ENCODE results near the gene CCDC57. TPM values are rescaled to one million over a fixed set of nuclear protein-coding genes. Genes with fewer than 3 reads are reported as not detected.
A peak's percentile ranks its signal among the peaks of the same experiment; 100 is the strongest.

CCDC57 gene
- total and polyA plus RNA-seq, 9 of the 15 experiments (the other 6 are each of a cell fraction or from before 2014, with no cell fraction given), result 0.83 to 36.2 (median 13.6) TPM

DNA sequence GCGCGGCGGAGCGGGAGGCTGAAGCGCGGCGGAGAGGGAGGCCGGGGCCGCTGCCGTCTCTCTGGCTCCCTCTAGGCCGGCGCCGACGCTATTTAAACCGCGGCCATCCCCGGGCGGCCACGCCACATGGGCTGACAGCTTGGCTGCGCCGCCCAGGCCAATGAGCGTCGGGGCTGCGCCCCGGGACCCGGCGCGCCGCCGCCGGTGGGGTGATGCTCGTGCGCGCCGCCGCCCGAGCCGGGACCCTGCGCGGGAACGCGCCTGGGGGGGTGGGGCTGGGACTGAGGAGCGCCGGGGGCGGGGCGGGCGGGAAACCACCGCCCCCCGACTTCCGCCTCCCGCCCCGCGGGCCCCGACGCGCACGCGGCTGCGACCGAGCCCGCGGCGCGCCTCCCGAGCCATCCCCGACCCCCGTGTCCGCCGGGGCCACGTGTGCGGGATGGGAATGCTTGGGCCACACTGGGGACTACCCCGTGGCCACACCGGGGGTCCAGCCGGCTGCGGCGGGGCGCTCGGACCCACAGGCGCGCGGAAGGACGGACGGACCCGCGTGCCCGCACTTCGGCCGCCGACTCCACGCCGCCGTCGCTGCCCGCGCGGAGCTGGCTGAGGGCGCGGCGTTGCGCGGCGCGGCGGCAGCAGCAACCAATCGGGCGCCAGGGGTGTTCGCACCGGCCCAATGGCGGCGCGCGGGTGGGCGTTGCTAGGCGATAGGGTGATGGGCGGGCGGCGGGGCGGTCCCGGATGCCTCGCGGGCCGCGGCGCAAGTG, 114.3 kb downstream of the CCDC57 start, which contains the start of gene FASN (continued):
- TF ChIP-seq SRF (CRISPR knock-in tag; IDR thresholded peaks at IDR 0.05) (no peak), MEIS2 (IDR thresholded peaks at IDR 0.05; ENCODE audit: partially characterized antibody) (peak; percentile 63), SAFB2 (IDR thresholded peaks at IDR 0.05; ENCODE audit: borderline replicate concordance, low read depth, low read length, severe bottlenecking) (no peak), JUN (IDR thresholded peaks at IDR 0.05; ENCODE audit: borderline replicate concordance, low read depth, low read length) (peak; percentile 24; the same call in 1 of the 2 replicates), JUN (CRISPR knock-in tag; IDR thresholded peaks at IDR 0.05; ENCODE audit: borderline replicate concordance) (no peak), SREBF2 (CRISPR knock-in tag; IDR thresholded peaks at IDR 0.05) (no peak), YY1 (IDR thresholded peaks at IDR 0.05; ENCODE audit: borderline replicate concordance in 1 of 3, control insufficient read depth in 1 of 3, extremely low read depth in 1 of 3, insufficient read depth in 3 of 3, insufficient read length in 1 of 3, insufficient replicate concordance in 2 of 3, low read depth in 1 of 3, low read length in 2 of 3) (peak; percentile 60 to 93 (median 89)), ATF1 (CRISPR knock-in tag; IDR thresholded peaks at IDR 0.05) (0 out of 2 replicates have a peak, but pooled peaks have one; percentile 17), ATF1 (tag; IDR thresholded peaks at IDR 0.05) (no peak), ZNF224 (CRISPR knock-in tag; IDR thresholded peaks at IDR 0.05) (no peak), RFX7 (CRISPR knock-in tag; IDR thresholded peaks at IDR 0.05) (no peak), TAF7 (tag; IDR thresholded peaks at IDR 0.05) (no peak), ZNF644 (tag; IDR thresholded peaks at IDR 0.05; ENCODE audit: low read depth) (peak; percentile 96; the same call in 1 of the 2 replicates), NR2F6 (CRISPR knock-in tag; IDR thresholded peaks at IDR 0.05) (no peak)
- TF ChIP-seq, protein P1, sequence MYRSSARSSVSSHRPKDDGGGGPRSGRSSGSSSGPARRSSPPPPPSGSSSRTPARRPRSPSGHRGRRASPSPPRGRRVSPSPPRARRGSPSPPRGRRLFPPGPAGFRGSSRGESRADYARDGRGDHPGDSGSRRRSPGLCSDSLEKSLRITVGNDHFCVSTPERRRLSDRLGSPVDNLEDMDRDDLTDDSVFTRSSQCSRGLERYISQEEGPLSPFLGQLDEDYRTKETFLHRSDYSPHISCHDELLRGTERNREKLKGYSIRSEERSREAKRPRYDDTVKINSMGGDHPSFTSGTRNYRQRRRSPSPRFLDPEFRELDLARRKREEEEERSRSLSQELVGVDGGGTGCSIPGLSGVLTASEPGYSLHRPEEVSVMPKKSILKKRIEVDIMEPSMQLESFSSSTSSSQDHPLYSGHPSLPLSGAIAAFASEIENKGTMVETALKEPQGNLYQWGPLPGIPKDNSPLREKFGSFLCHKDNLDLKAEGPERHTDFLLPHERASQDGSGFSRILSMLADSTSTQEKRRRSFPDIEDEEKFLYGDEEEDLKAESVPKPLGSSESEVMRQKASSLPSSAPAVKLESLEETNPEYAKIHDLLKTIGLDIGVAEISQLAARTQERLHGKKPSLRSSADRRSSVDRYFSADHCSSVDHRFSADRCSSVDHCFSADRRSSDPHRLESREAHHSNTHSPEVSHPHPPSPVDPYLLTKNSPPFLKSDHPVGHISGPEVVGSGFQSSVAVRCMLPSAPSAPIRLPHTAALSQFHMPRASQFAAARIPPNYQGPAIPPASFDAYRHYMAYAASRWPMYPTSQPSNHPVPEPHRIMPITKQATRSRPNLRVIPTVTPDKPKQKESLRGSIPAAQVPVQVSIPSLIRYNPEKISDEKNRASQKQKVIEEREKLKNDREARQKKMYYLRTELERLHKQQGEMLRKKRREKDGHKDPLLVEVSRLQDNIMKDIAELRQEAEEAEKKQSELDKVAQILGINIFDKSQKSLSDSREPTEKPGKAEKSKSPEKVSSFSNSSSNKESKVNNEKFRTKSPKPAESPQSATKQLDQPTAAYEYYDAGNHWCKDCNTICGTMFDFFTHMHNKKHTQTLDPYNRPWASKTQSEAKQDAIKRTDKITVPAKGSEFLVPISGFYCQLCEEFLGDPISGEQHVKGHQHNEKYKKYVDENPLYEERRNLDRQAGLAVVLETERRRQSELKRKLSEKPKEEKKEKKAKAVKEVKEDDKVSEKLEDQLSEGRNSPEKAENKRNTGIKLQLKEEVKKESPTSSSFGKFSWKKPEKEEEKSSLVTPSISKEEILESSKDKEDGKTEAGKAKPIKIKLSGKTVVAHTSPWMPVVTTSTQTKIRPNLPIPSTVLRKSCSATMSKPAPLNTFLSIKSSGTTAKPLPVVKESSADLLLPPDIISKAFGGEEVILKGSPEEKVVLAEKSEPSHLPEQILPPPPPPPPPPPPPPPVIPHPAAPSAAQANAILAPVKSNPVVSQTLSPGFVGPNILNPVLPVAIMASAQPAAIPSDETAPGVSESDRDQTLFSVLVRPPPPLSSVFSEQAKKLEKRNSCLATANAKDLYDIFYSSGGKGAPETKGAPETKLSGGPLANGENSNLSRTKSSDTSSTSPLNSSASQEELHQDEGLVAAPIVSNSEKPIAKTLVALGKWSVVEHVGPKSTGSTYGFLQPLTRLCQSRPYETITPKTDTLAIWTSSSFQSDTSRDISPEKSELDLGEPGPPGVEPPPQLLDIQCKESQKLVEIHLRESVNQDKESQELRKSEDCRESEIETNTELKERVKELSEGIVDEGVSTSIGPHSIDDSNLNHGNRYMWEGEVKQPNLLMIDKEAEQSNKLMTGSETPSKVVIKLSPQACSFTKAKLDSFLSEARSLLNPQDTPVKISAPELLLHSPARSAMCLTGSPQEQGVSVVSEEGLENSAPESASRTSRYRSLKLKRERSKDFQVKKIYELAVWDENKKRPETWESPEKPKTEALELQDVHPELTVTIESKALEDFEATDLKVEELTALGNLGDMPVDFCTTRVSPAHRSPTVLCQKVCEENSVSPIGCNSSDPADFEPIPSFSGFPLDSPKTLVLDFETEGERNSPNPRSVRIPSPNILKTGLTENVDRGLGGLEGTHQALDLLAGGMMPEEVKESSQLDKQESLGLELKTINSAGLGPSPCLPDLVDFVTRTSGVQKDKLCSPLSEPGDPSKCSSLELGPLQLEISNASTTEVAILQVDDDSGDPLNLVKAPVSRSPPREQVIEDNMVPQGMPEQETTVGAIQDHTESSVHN (IDR thresholded peaks at IDR 0.05; ENCODE audit: borderline replicate concordance in 1 of 2, low read depth in 1 of 2), result no peak
- TF ChIP-seq, protein P2, sequence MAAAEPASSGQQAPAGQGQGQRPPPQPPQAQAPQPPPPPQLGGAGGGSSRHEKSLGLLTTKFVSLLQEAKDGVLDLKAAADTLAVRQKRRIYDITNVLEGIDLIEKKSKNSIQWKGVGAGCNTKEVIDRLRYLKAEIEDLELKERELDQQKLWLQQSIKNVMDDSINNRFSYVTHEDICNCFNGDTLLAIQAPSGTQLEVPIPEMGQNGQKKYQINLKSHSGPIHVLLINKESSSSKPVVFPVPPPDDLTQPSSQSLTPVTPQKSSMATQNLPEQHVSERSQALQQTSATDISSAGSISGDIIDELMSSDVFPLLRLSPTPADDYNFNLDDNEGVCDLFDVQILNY (CRISPR knock-in tag; IDR thresholded peaks at IDR 0.05), result no peak
- TF ChIP-seq, protein P3, sequence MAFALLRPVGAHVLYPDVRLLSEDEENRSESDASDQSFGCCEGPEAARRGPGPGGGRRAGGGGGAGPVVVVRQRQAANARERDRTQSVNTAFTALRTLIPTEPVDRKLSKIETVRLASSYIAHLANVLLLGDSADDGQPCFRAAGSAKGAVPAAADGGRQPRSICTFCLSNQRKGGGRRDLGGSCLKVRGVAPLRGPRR (CRISPR knock-in tag; IDR thresholded peaks at IDR 0.05), result no peak
